Measurements from ENCODE around the gene LSP1.

Gene LSP1

DNA sequence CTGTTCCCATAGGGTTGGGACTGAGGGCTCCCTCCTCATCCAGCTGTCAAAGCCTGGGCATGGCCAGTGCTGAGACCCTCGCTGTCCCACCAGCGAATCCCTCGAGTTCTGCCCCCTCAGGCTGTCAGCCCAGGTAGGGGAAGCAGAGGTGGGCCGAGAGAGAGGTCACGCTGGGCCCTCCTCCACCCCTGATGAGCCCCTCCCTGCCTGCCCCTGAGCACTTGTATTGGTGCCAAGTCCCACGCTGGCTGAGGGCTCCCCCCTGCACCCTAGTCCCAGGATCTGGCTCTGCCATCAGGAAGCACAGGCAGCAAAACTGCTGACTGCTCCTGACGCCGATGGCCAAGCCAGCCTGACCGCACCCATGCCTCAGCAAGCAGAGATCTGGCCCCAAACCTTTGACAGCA, 35.5 kb downstream of the LSP1 start:
- no peak for DNase-seq (ENCODE audit: low spot score)
- TF ChIP-seq, protein P1, sequence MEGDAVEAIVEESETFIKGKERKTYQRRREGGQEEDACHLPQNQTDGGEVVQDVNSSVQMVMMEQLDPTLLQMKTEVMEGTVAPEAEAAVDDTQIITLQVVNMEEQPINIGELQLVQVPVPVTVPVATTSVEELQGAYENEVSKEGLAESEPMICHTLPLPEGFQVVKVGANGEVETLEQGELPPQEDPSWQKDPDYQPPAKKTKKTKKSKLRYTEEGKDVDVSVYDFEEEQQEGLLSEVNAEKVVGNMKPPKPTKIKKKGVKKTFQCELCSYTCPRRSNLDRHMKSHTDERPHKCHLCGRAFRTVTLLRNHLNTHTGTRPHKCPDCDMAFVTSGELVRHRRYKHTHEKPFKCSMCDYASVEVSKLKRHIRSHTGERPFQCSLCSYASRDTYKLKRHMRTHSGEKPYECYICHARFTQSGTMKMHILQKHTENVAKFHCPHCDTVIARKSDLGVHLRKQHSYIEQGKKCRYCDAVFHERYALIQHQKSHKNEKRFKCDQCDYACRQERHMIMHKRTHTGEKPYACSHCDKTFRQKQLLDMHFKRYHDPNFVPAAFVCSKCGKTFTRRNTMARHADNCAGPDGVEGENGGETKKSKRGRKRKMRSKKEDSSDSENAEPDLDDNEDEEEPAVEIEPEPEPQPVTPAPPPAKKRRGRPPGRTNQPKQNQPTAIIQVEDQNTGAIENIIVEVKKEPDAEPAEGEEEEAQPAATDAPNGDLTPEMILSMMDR (IDR thresholded peaks at IDR 0.05; ENCODE audit: extremely low read depth, missing control alignments), result no peak

DNA sequence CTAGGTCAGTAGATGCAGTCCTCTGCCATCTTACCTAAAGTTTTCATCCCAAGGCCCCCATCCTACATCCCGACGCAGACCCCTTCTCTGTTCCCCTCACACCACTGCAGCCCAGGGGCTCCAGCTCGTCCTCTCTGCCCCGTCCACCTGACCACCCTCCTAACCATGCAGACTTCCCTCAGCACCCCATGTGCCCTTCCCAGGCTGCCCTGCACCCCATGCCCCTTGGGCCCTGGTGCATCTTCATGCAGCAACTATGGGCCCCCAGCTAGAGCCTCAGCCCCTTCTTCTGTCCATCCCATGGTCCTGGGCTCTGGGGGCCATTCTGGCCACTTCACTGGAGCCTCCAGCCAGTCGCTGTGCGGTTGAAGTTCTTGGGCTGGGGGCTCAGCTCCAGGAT, 35.9 kb downstream of the LSP1 start:
- TF ChIP-seq, protein P1 (IDR thresholded peaks at IDR 0.05; ENCODE audit: extremely low read depth, missing control alignments), result no peak
- DNase-seq (ENCODE audit: low spot score), result no peak

DNA sequence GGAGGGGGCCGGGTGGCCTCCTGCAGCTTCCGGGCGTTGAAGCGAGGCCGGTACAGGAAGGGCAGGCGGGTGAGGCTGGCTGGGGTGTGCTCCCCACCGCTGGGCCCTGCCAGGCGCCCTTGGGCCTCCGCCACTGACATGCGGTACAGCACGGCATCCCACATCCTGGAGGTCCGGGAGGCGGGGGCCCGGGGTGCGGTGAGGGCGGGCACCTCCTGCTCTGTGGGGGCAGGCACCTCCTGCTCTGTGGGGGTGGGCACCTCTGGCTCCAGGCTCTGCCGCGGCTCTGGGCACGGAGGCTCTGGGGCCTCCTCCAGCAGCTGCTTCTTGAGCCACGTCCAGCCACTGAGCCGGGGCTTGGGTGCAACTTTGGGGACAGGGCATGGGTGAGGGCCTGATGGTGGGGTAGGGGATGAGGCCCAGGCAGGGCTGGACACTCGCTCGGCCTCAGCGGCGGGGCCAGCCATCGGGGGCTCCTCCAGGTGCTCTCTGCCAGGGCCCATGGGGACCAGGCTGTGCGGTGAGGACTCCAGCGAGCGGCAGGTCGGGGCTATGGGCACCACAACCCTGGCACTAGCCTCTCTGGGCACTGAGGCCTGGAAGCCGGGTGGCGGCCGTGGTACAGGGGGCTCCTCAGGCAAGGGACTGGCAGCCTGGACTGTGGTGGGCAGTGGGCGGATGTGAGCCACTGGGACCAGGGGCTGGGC, 36.5 kb downstream of the LSP1 start:
- DNase-seq (ENCODE audit: low spot score), result peak; percentile 19
- TF ChIP-seq, protein P1 (IDR thresholded peaks at IDR 0.05; ENCODE audit: extremely low read depth, missing control alignments), result no peak

DNA sequence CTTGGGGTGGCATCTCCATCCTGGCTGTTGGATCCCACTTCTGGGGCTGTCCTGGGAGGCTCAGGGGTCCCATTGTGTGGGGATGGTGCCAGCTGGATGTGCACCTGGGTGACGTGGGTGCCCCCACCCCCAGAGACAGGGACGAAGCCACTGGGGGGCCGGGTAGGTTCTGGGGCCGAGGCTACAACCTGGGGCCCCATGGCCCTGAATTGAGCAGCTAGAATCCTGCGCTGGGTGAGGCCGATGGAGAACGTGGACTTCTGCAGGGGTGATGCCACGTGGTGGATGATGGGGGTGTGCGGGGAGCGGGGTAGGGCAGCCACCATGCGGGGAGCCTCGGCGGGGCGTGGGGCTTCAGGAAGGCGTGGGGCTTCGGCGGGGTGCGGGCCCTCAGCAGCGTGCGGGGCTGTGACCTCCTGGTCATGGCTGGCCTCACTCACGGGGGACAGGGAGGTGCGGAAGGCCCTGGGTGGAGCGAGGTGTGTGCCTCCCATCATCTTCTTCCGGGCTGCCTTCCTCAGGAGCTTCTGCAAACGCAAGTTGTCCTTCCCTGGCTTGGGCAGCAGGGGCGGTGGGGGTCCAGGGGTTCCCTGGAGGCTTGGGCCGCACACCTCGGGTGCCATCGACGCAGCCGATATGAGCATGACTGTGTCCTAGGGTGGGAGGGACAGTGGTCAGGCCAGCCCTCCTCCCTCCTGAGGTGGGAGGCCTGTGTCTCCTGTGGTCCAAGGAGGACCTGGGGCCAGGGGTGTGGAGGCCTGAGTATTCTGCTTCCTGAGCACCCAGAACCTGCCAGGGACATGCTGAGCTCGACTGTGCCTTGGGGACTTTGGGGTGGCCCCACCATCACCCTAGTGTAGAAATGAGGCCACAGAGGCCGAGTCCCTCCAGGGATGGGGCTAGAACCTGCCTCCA, 37.3 kb downstream of the LSP1 start:
- peak; percentile 47 for DNase-seq (ENCODE audit: low spot score)
- TF ChIP-seq, protein P1 (IDR thresholded peaks at IDR 0.05; ENCODE audit: extremely low read depth, missing control alignments), result no peak

DNA sequence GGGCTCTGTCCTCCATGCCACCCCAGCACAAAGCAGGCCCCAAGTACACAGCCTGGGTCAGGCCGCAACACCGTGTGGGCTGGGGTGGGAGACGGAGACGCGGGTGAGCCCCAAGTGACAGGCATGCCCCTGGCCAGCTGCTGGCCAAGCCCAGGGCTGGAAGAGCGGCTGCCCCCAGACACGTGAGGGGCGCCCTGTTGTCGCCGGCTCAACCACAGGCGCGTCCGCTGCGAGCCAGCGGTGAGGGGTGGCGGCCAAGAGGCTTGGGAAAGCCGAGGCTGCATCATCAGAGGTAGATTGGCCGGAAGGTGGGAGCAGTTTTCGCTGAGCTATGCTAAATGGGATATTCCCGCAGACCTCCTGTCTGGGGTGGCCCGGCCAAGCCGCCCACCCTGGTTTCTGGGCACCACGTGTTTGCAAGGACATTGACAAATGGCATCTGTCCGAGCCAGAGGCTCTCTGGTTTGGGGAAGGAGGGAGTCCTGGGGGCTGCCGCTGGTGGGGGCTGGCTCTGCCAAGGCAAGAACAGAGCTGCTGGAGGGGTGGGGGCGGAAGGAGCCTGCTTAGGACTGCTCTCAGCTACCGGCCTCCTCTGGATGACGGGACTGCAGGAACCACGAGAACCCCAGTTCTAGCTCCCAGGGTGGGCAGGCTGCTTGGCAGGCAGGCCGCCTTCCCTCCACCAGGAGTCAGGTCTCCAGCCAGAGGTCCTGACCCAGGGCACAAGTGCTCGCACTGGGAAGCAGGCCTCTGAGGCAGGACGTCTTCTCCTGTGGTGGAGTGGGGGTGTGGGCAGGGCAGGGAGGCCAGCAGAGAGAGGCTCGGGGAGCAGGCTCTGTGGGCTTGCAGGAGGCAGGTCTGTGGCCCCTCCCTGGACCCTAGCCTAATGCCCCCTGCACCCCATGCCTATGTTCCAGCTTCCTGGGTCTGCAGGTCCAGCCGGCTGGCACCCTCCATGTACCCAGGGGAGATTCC, 38.3 kb downstream of the LSP1 start:
- TF ChIP-seq, protein P1 (IDR thresholded peaks at IDR 0.05; ENCODE audit: extremely low read depth, missing control alignments), result no peak
- DNase-seq (ENCODE audit: low spot score), result peak; percentile 34

DNA sequence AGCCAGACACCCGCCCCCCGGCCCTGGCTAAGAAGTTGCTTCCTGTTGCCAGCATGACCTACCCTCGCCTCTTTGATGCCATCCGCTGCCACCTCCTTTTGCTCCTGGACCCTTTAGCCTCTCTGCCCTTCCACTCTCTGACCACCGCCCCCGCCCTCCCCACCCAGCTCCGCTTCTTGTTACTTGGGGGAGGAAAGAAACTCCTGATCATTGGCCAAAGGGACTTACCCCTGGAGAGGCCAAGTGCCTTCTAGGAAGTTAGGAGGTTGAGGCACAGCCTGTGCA, 38.9 kb downstream of the LSP1 start, which contains the start of gene PRR33:
Gene PRR33 (minus strand): TSS at position 65 of the 285 bp plus-strand sequence. CDS start 1,311 bp downstream, outside the sequence.
- TF ChIP-seq, protein P1 (IDR thresholded peaks at IDR 0.05; ENCODE audit: extremely low read depth, missing control alignments), result no peak
- DNase-seq (ENCODE audit: low spot score), result no peak
